Endometrium (tissue), 2 donors: ENCODE results near the gene MNAT1.
"Not testable (repeated sequence)": the region's sequence is repeated elsewhere in the genome, so short reads cannot be mapped to it uniquely, and the experiment has no call there.

Source experiments
- FAIRE-seq: peaks from 2 replicates; lab custom pipeline; 2012; peaks lifted over from hg19 to GRCh38; lab: Jason Lieb, UNC
- donor health status: control.
- donor health status: control.

MNAT1 gene

GRCh38 chr14:60805841-60806430 is 71.4 kb downstream of the MNAT1 start:
- no peak for FAIRE-seq

GRCh38 chr14:60807247-60807646 is 72.7 kb downstream of the MNAT1 start:
- no peak for FAIRE-seq

DNA sequence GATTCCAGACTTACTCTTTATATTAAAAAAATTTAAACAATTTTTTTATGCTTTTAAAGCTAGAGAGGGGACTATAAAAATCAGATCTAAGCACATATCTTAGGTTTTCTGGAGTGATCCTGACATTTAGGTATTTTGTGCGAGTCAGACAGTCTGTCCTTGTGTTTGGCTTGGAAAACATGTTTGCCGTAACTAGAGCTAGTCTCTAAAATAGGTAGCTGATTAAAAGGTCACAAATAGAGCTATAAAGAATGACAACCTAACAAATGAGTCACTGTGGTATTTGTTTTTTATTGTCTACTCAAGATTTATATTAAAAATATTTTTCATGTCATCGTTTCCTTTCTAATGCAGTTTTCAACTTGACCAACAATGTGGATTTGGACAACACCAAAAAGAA is 73.4 kb downstream of the MNAT1 start:
- FAIRE-seq, result no peak

- FAIRE-seq, result no peak
Measured at GRCh38 chr14:60812987-60813386, 78.4 kb downstream of the MNAT1 start.

DNA sequence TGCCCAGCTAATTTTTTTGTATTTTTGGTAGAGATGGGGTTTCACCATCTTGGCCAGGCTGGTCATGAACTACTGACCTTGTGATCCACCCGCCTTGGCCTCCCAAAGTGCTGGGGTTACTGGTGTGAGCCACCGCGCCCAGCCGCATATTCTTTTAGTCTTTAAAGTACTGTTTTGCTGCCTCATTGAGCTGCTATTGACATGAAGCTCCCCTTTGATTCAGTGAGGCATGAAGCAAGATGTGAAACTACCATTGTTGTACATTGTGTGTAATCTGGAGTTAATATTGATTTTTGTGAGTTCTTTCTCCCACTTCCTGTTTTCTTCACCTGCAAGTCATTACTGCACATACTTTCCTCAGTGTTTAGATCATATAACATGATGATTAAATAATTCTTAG is 80.8 kb downstream of the MNAT1 start:
- no peak for FAIRE-seq

DNA sequence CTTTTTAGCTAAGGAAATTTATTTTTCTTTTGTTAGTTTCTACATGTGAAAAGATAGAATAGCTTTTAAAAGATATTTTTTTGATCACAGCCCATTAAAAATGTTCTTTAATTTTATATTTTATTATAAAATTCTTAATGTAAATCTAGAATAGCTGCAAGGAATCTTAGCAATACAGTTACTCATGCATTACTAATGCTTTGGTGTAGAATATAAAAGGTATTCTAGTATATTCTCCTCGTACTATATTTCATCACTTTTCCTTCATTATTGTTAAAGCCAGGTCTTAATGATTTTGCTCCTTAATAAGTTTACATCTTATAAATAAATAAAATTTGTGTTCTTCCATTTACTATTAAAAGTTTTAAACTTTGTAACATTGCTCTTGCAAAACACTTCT is 82.6 kb downstream of the MNAT1 start:
- FAIRE-seq, result no peak

GRCh38 chr14:60819575-60819974 is 85.0 kb downstream of the MNAT1 start:
- no peak for FAIRE-seq

DNA sequence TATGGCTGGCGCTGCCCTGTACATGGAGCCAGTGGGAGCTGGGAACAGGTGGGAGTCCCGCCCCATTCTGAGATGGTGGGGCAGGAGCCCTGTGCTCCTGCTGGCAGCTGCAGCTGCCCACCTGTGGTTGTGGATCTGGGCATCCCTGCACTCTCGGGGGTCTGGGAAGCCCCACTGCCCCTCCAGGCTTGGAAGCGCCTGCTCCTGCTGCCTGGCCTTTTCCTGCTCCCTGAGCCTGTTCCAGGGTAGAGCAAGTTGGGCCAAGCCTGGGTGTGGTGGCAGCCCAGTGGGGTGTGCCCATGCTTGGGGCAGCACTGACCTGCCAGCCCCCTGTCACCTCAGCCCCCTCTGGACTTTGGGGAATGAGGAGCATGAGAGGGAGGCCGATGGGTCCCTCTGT is 104.0 kb downstream of the MNAT1 start:
- FAIRE-seq, result no peak

GRCh38 chr14:60839057-60839456 is 104.5 kb downstream of the MNAT1 start:
- no peak for FAIRE-seq

GRCh38 chr14:60839657-60840056 is 105.1 kb downstream of the MNAT1 start:
- FAIRE-seq, result no peak

GRCh38 chr14:60840313-60840712 is 105.8 kb downstream of the MNAT1 start:
- FAIRE-seq, result no peak

- no peak for FAIRE-seq
Measured at GRCh38 chr14:60845523-60845922, 111.0 kb downstream of the MNAT1 start.

DNA sequence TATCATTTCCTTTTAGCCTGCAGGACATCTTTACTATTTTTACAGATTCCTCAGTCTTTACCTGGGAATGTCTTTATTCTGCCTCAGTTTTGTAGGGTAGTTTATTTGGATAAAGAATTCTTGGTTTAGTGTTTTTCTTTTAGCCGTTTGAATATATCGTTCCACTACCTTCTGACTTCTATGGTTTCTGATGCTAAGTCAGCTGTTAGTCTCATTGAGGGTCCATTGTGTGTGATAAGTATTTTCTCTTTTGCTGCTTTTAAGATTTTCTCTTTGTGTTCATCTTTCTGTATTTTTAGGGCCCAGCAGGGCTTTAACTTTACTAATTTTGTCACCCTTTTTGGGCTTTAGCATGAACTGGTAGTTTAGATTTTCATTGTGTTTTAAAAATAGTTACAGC is 113.5 kb downstream of the MNAT1 start:
- FAIRE-seq, result no peak

DNA sequence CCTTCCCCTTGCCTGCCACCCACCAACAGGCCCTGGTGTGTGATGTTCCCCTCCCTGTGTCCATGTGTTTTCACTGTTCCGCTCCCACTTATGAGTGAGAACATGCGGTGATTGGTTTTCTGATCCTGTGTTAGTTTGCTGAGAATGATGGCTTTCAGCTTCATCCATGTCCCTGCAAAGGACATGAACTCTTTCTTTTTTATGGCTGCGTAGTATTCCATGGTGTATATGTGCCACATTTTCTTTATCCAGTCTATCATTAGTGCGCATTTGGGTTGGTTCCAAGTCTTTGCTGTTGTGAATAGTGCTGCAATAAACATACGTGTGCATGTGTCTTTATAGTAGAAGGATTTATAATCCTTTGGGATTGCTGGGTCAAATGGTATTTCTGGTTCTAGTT is 117.1 kb downstream of the MNAT1 start:
- not testable (repeated sequence) for FAIRE-seq

DNA sequence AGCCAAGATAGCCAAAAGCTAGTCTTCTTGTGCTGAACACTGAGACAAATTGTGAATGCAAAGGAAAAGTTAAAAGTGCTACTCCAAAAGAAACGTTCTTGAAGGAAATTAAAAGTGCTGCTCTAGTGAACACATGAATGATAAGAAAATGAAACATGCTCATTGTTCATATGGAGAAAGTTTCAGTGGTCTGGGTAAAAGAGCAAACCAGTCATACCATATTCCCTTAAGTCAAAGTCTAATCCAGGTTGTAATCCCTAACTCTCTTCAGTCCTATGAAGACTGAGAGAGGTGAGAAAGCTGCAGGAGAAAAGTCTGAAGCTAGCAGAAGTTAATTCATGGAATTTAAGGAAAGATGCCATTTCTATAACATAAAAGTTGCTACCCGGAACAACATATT is 121.5 kb downstream of the MNAT1 start:
- no peak for FAIRE-seq

DNA sequence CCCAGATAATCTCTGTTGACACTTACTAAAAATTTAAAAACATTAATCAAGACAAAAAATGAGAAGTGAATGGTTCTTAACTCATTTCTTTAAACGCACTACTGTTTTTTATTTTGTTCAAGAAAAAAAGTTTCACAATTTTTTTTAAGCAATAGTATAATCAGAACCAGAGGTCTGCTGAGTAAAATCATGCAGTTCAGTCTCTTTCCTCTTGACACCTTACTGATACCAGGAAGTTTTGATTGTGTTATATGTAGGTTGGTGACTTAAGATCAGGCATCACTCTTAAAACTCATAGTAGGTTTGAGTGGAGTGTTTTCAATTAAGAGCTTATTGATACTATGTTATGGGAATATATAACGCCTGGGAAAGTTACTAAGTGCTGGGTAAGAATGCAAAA is 125.0 kb downstream of the MNAT1 start:
- FAIRE-seq, result no peak

DNA sequence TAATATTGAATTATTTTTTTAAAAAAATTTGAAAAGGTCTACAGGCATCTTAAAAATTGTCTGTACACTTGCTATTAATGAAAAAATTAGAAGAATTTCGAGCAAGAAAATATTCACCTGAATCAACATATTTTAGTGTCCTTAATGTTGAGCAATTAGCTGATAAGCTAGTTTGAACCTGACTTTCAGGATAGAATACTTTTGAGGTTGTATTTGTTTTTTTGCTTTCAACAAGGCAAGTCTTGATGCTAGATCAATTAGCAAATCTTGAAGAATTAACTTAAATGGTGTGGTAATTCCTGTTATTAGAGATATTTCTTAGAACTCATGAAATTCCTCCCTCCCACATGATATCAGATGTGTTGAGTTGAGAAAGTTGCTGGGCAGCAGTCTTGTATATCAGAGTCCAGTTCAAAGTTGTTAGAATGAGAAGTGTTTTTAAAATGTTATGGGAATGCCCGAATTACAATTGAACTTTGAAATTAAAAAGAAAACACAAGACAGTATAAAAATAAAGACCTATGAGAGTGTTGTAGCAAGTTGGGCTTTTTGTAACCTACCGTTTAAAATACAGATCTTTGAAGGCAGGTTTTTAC is 127.1 kb downstream of the MNAT1 start:
- FAIRE-seq, result peak; percentile 26

DNA sequence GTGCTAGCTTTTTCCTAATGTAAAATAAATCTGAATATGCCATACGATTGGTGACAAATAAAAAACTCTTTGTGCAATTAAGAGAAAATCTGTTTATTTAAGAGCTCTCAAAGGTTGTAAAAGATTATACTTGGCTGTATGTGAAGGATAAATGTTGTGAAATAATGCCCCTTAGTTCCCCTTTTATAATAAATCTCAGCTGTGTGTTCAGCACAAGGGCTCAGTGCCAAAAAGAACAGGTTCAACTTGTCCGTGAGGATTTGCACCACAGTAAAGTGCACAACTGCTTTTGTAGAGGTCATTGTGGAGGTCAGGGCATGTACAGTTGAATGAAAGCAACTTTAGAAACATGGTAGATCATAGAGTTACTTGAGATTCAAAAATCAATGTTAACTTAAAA is 127.7 kb downstream of the MNAT1 start:
- peak; percentile 71 for FAIRE-seq

GRCh38 chr14:60863249-60863648 is 128.7 kb downstream of the MNAT1 start:
- FAIRE-seq, result no peak

DNA sequence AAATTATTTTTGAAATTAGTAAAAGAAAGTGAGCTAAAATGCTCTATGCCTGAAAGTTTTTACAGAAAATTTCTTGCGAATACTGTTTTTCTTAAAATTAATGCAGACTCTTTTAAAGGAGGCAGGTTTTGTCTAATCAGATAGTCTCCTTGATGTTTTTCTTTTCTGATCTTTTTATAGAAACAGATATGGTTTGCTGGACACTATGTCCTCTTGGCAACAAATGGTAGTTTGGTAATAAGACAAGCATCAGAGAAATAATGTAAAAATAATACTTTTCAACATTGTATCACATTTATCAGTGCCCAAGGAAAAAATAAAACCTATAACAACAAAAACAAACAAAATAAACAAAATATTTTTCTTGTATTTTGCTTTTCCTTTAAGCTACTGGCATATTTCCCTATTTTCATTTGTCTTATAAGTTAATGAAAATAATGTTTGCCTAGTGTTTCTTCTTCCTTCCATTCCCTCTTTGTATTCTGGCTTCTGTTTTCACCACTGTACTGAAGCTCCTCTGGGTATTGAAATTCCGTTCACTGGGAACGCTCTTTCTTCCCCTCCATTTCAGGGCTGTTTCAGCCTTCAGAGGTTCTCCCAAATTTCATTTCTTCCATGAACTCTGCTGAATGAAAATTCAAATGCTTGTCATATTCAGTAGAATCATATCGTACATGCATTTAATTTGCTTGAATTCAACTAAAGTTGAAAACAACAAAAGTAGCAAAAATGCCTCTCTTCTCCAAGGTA is 131.0 kb downstream of the MNAT1 start:
- no peak for FAIRE-seq

GRCh38 chr14:60867503-60868172 is 133.1 kb downstream of the MNAT1 start:
- no peak for FAIRE-seq

DNA sequence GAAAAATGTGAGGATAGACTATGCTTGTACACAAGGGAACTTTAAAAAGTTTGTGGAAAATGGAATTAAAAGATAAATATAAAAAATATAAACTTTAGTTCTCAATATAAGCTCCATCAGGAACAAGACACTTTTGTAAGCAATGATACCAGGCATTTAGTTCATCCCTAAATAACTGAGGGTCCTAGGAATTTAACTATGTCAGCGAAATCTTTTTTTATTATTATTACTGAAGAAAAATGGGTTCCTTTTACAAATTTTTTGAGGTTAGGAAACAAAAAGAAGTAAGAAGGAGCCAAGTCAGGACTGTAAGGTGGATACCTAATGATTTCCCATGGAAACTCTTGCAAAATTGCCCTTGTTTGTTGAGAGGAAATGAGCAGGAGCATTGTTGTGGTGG is 143.6 kb downstream of the MNAT1 start:
- no peak for FAIRE-seq

DNA sequence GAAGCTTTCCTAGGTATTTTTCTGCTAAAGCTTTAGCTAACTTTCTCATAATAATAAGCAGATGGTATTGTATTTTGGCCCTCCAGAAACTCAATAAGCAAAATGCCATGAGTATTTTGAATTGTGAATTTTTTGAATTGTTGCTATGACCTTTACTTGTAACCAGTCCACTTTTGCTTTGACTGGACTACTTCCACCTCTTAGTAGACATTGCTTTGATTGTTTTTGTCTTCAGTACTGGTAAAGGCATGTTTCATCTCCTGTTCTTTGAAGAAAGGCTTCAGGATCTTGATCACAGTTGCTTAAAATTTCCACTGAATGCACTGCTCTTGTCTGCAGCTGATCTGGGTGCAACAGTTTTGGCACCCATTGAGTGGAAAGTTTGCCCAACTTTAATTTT is 144.0 kb downstream of the MNAT1 start:
- no peak for FAIRE-seq
